GM21737 (cell line): ENCODE data around the gene HCN1.
"Not testable (repeated sequence)": the region's sequence is repeated elsewhere in the genome, so short reads cannot be mapped to it uniquely, and the experiment has no call there.

Source experiments
- ATAC-seq: cut with Tn5 transposase; IDR thresholded peaks from one replicate; pipeline ENCODE4 v1.9.1; 2021; ENCODE audit warnings: mild to moderate bottlenecking, moderate library complexity; ENCODE audit not compliant: unreplicated experiment

The HCN1 gene

DNA sequence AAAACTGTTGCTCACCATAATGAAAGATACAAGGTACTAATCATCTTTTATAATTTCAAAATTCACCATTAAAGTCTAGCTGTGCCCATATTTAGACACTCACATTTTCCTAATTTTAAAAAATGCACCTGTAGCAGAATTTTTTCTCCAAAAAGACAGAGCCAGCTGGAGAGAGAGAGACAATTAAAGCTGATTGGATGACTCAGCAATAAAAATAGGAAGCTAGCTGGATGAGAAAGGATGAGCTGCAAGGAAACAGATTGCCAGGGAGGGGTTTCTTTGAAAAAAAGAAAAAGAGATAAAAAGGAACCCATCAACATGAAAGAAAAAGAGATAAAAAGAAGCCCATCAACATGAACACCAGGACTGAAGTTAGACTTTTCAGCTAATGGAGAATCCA is 73.8 kb downstream of the HCN1 start:
- ATAC-seq, result no peak

DNA sequence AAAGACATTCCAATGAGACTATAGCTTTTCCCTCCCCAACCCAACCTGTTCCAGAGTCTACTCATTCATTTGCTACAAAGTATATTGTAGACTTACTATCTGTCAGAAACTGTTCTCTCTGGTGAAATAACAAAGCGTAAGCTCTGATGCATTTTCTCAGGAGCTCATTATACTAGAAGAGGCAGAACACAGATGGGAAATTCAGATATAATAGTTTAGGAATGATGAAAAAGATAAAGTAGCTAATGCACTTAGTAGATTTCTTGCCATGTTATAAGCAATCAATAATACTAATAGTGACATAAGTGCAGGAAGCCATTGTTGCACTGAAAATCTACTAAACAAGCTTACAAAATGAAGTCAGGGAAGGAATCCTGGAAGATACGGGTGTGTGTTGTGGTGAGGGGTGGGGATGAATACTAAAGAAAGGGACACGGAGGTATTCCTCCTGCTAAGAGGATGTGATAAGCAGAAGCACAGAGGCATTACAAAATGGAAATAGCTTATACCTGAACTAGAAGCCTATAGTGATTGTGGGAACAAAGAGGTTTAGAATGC is 78.2 kb downstream of the HCN1 start:
- no peak for ATAC-seq

DNA sequence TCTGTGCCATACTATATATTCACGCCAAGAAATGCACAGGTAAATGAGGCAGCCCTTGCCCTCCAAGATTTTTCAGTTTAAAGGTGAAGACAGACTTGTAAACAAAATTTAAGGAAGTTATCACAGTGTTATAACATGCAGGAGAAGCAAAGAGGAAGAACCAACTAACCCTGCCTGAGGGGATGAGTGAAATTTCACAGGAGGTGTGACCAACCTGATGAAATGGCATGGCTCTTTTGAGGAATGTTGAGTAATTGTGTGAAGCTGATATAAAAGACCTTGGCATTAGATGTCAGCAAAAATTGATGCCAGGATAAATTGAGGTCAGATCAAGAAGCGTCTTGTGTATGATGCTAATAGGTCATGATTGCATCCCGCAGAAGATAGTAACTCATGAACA is 86.5 kb downstream of the HCN1 start:
- no peak for ATAC-seq

DNA sequence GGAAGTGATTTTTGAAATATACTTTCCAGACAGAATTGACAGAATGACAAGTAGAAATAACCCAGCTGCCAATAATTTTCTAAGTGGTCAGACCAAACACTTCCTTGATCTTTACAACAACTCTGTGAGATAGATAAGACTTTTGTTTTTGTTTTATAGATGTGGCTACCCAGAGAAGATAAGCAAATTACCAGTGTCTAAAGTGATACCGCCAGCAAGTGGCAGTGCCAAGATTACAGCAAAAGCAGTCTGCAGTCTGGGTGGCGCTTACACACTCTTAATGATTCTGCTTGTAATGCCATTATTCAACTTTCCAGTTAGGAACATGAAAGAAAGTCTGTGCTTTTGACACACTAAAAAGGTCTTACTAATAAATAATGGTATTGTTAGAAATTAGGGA is 92.1 kb downstream of the HCN1 start:
- no peak for ATAC-seq

DNA sequence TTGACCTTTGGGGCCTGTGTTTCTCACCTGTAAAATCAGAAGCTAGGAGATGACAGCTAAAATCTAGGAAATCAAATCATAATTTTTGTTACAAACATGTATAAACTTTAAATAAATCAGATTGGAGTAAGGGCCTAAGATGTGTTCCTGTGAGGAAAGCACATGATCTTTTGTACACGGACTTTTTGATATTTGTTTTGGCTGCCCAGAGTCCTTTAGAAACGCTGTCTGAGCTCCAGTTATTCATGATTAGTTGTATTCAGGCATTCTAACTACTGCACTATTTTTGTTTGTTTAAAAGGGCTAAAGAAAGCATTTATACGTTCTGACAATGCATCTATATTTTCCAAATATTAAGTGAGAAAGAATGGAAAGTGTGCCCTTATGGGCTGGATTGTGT is 94.8 kb downstream of the HCN1 start:
- ATAC-seq, result no peak

DNA sequence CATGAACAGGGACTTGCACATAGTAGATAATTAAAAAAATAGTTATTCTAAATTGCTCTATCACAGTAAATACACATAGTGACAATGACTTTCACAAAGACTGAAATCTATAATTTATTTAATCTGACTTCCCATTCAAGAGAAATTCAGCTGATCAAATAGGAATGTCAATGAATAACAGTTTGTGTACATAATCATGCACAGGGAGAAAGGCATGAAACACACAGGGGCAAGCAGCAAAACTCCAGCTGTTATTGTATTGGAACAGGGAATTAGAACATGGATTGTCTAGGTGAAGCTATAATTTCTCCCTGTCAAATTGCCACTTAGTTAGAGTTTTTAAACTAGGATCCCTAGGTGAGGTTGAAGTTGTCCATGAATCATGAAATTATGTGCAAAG is 99.9 kb downstream of the HCN1 start:
- no peak for ATAC-seq

DNA sequence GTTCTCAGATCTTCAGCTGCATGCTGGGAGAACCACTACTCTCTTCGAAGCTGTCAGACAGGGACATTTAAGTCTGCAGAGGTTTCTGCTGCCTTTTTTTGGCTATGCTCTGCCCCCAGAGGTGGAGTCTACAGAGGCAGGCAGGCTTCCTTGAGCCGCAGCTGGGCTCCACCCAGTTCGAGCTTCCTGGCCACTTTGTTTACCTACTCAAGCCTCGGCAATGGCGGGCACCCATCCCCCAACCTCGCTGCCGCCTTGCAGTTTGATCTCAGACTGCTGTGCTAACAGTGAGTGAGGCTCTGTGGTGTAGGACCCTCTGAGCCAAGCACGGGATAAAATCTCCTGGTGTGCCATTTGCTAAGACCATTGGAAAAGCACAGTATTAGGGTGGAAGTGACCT is 110.2 kb downstream of the HCN1 start:
- not testable (repeated sequence) for ATAC-seq

DNA sequence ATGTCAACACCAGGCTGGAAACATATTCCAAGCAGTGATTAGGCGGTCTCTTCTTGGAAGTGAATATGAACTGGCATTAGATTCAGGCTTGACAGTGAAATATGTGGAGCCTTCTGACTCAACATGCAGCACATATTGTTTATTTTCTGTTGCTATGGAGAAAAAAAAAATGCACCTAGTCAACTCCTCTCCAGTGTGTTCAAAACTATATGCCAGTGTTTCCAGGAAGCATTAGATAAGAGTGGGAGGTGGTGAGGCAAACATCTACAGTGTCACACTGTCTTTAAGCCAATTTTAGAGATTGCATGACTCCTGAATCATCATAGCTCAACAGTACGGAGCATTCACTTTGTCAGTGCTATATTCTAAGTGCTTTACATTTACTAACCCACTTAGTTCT is 117.9 kb downstream of the HCN1 start:
- ATAC-seq, result no peak

DNA sequence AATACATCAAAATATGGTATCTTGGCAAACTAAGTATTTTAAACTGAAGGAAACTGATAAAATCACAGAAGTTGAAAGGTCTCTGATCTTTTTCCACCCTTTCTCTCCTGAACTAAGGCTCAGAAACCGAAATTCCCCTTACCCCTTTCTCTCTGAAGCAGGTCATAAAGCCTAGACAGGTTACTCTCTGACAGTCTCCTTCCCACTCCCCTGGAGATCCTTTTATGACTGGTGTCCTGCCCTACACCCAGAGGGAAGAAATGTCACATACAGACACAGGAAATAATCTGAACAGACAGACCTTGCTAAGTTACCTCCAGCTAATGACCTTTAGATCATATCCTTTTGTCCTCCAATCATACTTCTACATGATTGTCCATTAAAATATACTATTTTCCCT is 127.4 kb downstream of the HCN1 start:
- no peak for ATAC-seq

DNA sequence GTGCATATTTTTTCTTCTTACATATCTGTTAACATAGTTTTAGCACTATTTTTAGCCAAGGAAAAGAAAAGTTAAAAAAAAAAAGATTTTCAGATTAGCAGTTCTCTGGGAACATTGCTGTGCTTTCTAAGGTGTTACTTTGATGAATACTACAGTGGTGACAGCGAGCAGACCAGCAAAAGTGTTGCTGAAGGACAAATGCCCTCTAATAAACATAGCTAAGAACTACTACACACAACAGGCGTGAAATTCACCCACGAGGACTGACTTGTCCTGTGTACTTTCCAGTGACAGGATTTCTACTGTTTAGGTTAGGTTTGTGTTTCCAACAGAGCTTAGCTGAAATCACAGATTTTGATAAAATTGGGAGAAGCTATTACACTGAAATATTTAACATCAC is 153.8 kb downstream of the HCN1 start:
- ATAC-seq, result no peak

DNA sequence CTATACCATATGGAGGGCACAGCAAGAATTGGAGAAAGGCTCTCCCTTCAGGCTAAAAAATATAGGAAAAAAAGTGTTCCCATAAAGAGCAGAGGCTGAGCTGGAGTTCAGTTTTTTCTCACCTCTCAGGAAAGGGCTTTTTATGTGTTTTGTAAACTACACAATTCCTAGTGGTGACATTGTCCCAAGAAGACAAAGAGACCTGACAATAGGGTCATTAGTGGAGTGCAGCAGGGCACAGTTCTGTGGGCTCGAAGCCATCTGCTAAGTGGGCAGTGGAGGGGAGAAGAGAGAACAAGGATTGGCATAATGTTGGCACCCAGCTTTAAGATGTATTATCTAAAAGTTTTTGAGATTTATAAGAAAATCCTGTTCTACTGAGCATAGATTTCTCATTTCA is 162.5 kb downstream of the HCN1 start:
- ATAC-seq, result no peak

DNA sequence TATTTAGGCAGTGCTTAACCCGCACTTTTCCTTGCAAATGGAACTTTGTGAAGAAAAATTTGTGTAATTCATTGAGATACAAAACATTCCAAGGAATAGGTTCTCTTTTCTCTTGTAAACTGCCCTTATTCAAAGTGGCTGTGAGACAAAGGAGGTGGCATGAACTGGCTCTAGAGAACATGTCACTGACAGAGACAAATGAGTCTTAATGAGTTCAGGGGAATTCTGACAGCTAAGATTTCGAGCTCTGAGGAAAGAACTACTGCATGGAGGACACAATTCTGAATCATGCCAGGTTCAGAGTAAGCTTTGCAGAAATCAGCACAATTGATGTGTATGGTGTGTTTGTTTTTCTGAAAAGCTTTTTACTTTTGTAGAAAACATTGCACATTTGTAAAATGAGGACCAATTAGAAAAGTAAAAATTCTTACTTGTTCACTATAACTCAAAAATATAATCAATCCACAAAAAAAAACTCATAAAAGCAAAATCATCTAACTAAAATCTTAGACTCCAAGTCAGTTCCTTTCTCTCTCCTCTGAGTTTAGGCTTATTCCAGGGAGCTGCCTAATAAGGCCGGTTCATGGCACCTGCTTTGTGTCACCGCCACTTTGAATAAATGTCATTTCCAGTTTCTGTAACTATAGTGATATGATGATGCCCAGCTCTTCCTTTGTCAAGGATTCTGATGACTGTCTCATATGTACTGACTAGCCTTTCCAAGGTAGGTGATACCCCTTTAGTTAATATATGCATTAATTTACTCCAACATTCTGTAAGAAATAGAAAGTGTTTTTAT is 163.2 kb downstream of the HCN1 start:
- no peak for ATAC-seq

DNA sequence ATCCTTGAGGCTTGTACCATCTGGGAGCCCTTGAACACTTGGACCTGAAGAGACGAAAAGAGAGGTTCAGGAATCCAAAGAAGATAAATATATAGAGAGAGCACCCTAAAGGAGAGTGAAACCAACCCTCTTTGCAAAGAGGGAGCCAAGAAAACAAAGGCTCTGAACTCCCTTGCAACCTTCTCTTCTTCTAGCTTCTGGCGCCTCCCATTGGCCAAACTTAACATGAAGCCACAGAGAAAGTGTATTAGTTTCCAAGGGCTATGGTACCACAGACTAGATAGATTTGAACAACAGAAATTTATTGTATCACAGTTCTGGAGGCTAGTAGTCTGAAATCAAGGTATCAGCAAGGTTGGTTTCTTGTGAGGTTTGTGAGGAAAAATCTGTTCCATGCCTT is 175.1 kb downstream of the HCN1 start:
- ATAC-seq, result no peak

DNA sequence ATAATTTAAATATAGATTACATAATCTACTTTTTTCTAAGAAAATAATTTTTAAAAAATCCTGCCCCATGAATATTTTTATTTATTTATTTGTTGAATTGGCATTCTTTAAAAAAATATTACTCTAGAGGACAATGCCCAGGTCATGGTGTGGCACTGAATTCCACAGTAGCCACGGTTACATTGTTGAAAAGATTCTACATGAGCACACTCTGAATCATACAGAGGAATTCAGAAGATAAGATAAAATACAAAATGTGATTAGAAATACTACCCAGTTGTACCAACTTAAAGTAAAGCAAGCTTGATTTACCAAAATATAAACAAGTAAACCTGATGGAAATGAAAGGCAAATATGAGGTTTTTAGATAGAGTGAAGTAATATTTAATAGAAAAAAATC is 183.7 kb downstream of the HCN1 start:
- ATAC-seq, result no peak

DNA sequence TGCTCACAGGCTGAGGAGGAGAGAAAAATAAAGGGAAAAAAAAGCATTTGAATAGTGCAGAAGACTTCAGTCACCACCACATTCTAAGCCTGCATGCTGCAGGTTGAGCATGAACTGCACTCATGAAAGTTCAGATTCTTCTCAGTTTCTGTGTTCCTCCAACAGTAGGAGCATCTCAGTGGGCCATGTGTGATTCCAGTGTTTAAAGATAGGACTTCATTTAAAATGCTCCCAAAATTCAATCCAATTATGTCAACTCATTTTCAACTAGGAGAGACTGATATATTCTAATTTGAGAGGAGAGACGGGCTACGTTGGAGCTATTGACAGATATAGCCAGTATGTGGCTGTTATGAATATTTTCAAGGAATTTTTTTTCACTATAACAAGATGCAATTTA is 186.8 kb downstream of the HCN1 start:
- ATAC-seq, result no peak

DNA sequence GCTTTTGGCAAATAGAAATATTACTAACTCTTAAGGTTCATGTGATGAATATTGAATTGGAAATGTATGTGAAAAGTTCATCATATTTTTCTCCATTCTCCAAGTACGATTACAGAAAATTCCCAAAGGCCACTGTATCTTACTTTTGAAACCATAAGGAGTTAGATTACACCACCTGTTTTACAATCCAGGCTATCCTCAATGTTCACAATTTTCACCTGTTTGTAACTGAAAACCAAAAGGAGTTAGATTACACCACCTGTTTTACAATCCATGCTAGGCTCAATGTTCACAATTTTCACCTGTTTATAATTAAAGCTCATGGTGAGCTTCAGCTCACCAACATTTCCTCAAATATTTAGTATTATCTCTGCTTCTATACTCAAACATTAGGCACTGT is 188.0 kb downstream of the HCN1 start:
- no peak for ATAC-seq

DNA sequence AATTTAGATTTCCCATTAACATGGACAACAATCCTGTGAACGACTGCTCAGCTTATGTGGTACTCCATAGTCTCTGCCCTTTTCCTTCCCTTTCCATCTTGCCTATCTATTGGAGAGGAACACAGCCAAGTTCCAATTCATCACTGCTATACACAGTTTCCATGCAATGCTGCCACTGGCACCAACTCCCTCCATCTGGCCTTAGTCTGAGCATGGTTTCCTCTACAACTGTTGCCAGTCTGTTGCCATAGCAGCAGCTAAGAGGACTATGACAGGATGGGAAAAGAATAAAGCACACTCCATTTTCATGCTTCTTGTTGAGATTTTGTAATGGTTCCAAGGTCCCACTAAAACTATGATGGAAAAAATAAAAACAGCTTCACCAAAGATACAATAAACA is 189.0 kb downstream of the HCN1 start:
- no peak for ATAC-seq

DNA sequence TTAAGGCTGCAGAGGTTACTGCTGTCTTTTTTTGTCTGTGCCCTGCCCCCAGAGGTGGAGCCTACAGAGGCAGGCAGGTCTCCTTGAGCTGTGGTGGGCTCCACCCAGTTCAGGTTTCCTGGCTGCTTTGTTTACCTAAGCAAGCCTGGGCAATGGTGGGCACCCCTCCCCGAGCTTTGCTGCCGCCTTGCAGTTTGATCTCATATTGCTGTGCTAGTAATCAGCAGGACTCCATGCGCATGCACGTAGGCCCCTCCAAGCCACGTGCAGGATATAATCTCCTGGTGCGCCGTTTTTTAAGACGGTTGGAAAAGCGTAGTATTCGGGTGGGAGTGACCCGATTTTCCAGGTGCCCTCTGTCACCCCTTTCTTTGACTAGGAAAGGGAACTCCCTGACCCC is 197.2 kb downstream of the HCN1 start:
- not testable (repeated sequence) for ATAC-seq

DNA sequence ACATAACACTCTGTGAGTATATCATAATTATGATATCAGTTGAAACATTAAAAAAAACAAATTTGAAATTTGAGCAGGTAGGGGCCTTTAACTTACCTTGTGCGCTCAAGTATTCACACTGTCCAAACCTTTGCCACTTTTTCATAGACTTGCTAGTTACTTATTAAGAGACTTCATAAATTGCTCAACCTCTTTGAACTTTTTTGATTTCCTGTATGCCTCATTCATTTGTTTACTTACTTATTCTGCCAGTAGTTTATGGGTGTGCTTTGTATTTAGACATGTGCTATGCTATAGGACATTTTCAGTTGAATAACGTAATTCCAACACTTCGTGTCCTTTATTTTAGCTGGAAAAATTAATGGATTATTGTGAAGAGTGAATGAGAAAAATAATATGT is 204.8 kb downstream of the HCN1 start:
- no peak for ATAC-seq

DNA sequence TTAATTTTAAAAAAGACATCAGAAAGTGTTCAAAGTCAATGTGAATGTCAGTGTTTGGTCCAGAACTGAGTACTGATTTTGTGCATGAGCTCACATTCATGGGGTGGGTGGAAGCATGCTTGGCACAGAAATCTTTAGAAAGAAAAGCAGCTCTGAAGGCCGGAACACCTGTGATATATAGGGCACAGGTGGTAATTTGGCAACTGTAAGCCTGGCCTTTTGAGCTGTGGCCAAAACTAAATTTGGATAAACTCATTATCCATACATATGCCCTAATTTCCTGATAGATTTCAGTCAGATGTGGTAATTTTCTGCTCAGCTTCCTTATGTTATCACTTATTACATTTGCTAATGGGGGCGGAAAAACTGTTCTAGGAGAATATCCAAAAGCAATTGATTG is 211.4 kb downstream of the HCN1 start:
- ATAC-seq, result no peak

DNA sequence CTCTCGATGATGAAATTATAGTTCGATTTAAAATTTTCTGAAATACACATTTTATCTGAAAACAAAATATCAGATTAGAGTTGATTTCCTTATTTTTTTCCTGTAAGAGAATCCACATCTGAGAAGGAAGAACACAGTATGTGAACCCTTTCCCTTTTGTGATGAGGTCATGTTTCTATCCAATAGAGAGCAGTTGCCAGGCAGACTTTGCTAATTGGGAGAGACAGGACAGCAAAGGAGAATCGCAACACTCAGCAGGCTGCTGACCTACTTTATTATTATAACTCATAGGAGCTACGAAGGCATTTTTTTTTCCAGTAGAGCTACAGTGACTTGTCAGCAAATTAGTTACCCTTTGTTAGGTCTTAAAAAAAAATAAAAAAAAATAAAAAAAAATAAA is 242.1 kb downstream of the HCN1 start:
- no peak for ATAC-seq

DNA sequence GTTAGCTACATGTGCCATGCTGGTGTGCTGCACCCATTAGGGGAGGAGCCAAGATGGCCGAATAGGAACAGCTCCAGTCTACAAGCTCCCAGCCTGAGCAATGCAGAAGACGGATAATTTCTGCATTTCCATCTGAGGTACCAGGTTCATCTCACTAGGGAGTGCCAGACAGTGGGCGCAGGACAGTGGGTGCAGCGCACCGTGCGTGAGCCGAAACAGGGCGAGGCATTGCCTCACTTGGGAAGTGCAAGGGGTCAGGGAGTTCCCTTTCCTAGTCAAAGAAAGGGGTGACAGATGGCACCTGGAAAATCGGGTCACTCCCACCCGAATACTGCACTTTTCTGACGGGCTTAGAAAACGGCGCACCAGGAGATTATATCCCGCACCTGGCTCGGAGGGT is 251.3 kb downstream of the HCN1 start:
- ATAC-seq, result not testable (repeated sequence)

DNA sequence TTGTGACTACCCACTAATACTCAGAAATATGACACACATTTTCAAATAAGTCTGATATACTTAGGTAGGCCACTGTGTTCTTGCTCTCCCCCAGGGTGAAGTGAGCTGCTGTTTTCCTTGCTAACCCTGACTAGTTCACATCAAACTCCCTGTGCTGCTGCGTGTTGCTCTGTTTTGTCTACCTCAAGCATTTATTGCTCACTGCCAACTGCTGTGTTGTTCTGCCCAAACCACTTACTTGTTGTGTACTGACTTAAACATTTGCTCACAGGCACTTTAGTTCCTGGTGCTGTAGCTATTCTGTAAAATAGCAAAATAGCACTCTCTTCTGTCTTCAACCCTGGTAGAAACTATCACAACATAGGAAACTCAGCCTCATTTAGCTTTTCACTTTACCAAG is 255.7 kb downstream of the HCN1 start:
- ATAC-seq, result no peak
